GM23338 (cell line): ENCODE results near the gene LNPEP. TPM values are rescaled to one million over a fixed set of nuclear protein-coding genes. Genes with fewer than 3 reads are reported as not detected.

Source experiments
- ATAC-seq: fragments of 200-7000 bp; cut with Tn5 transposase; 3 replicates; pipeline ENCODE4 v1.9.1; 2020
- DNase-seq: peaks from one replicate; pipeline ENCODE4 v3.0.0-alpha.2; 2015; ENCODE audit warnings: low spot score
- H2AFZ ChIP-seq: fragments of 200-600 bp; sonication (generic); 2 replicates; pipeline ENCODE4 v1.8.0; 2016; ENCODE audit warnings: antibody characterized with exemption, mild to moderate bottlenecking, moderate library complexity
- H3F3A ChIP-seq: fragments of 200-600 bp; sonication (generic); replicated peaks from 2 replicates; pipeline ENCODE4 v1.8.0; 2017; ENCODE audit warnings: antibody characterized with exemption, mixed run types, low read depth
- H3K27ac ChIP-seq: fragments of 200-600 bp; sonication (generic); 2 replicates; pipeline ENCODE4 v1.6.1; 2016; ENCODE audit warnings: low read depth
- H3K27me3 ChIP-seq: fragments of 200-600 bp; sonication (generic); 2 replicates; pipeline ENCODE4 v1.8.0; 2016; ENCODE audit warnings: mild to moderate bottlenecking, mixed run types, moderate library complexity; ENCODE audit not compliant: insufficient read depth
- H3K36me3 ChIP-seq: fragments of 200-600 bp; sonication (generic); 2 replicates; pipeline ENCODE4 v1.8.0; 2016; ENCODE audit warnings: mild to moderate bottlenecking; ENCODE audit not compliant: insufficient read depth
- H3K4me1 ChIP-seq: fragments of 200-600 bp; sonication (generic); 2 replicates; pipeline ENCODE4 v1.8.0; 2016; ENCODE audit warnings: mild to moderate bottlenecking, moderate library complexity; ENCODE audit not compliant: insufficient read depth
- H3K4me2 ChIP-seq: fragments of 200-600 bp; sonication (generic); 2 replicates; pipeline ENCODE4 v1.7.1; 2017; ENCODE audit warnings: mixed run types
- H3K4me3 ChIP-seq: fragments of 200-600 bp; sonication (generic); 2 replicates; pipeline ENCODE4 v1.6.1; 2016; ENCODE audit warnings: mixed run types
- H3K79me2 ChIP-seq: fragments of 200-600 bp; sonication (generic); replicated peaks from 2 replicates; pipeline ENCODE4 v1.8.0; 2017; ENCODE audit warnings: mild to moderate bottlenecking; ENCODE audit not compliant: insufficient read depth
- H3K9me2 ChIP-seq: fragments of 200-600 bp; sonication (generic); 2 replicates; pipeline ENCODE4 v1.8.0; 2017; ENCODE audit not compliant: insufficient read depth
- H4K20me1 ChIP-seq: fragments of 200-600 bp; sonication (generic); replicated peaks from 2 replicates; pipeline ENCODE4 v1.8.0; 2017; ENCODE audit warnings: mild to moderate bottlenecking; ENCODE audit not compliant: insufficient read depth
- H3K27ac Mint-ChIP-seq: 2 replicates; pipeline ENCODE4 v1.8.0; 2020; ENCODE audit warnings: inconsistent platforms, mild to moderate bottlenecking, moderate library complexity, mixed read lengths
- H3K27me3 Mint-ChIP-seq: 3 replicates; pipeline ENCODE4 v1.8.0; 2022; ENCODE audit warnings: low read depth, mild to moderate bottlenecking, moderate library complexity, mixed read lengths, inconsistent platforms; ENCODE audit not compliant: insufficient read depth, poor library complexity
- H3K36me3 Mint-ChIP-seq: 3 replicates; pipeline ENCODE4 v1.8.0; 2021; ENCODE audit warnings: low read depth, mild to moderate bottlenecking, inconsistent platforms, moderate library complexity, mixed read lengths
- H3K4me1 Mint-ChIP-seq: 3 replicates; pipeline ENCODE4 v1.8.0; 2020; ENCODE audit warnings: mild to moderate bottlenecking, inconsistent platforms, mixed read lengths
- H3K4me3 Mint-ChIP-seq: 3 replicates; pipeline ENCODE4 v1.8.0; 2021; ENCODE audit warnings: moderate library complexity, mild to moderate bottlenecking, inconsistent platforms, mixed read lengths
- H3K9me3 Mint-ChIP-seq: 3 replicates; pipeline ENCODE4 v1.8.0; 2020; ENCODE audit warnings: moderate library complexity, mild to moderate bottlenecking, inconsistent platforms, mixed read lengths
- CREB1 ChIP-seq: fragments of 250-450 bp; sonication (Bioruptor Pico); IDR thresholded peaks from 2 replicates; pipeline ENCODE4 v1.5.0; 2020; ENCODE audit warnings: low read depth, mild to moderate bottlenecking, moderate library complexity
- ETS1 ChIP-seq: IDR thresholded peaks from 2 replicates; pipeline ENCODE4 v1.6.1; 2016; ENCODE audit warnings: antibody characterized with exemption
- EZH2 ChIP-seq: fragments of 200-600 bp; sonication (generic); IDR thresholded peaks from one replicate; pipeline ENCODE4 v1.8.0; 2017; ENCODE audit warnings: antibody characterized with exemption, mild to moderate bottlenecking, low read depth; ENCODE audit not compliant: unreplicated experiment
- EZH2phosphoT487 ChIP-seq: fragments of 200-600 bp; sonication (generic); IDR thresholded peaks from one replicate; pipeline ENCODE4 v1.8.1; 2018; ENCODE audit warnings: antibody characterized with exemption; ENCODE audit not compliant: unreplicated experiment
- POLR2AphosphoS5 ChIP-seq: IDR thresholded peaks from 2 replicates; pipeline ENCODE4 v1.6.1; 2016; ENCODE audit warnings: antibody characterized with exemption, low read depth
- ZNF114 ChIP-seq: fragments of 250-450 bp; sonication (Bioruptor Pico); IDR thresholded peaks from 2 replicates; pipeline ENCODE4 v1.5.0; 2020; ENCODE audit warnings: mild to moderate bottlenecking, moderate library complexity
- ZNF462 ChIP-seq: fragments of 250-450 bp; sonication (Bioruptor Pico); IDR thresholded peaks from 2 replicates; pipeline ENCODE4 v1.5.0; 2020; ENCODE audit warnings: mild to moderate bottlenecking, moderate library complexity
- polyA plus RNA-seq: library from polyadenylated mRNA; unstranded; fragments of >200 nt; fragmentation: Nextera tagmentation; extraction: Ambion mirVana; gene quantifications from 2 replicates; pipeline ENCODE4 v1.2.1, GENCODE V29; 2016
- total RNA-seq: library from RNA; depleted of rRNA; stranded (reverse); fragments of >200 nt; shearing (Covaris generic); gene quantifications from 2 replicates; pipeline ENCODE4 v1.2.3, GENCODE V29; 2014

Gene LNPEP
- total and polyA plus RNA-seq, 2 experiments from 2014 or later = 1.2 to 8.3 TPM

GRCh38 chr5:97021416-97021815 is 85.5 kb downstream of the LNPEP start:
- no peak overlapping the region for H3K27ac Mint-ChIP-seq
- H3K9me3 Mint-ChIP-seq = no peaks in the 10 kb centered on the region
- H3K9me2 ChIP-seq = 0 out of 2 replicates have a peak, but pooled peaks cover 4% of the 10 kb centered on the region
- no peak overlapping the region for H3K4me3 Mint-ChIP-seq
- no peak overlapping the region for H2AFZ ChIP-seq
- no peak overlapping the region for H3K4me3 ChIP-seq
- peaks cover 2% of the 10 kb centered on the region for H3K27me3 Mint-ChIP-seq
- H3K36me3 ChIP-seq = no peaks in the 10 kb centered on the region
- no peaks in the 10 kb centered on the region for H4K20me1 ChIP-seq
- H3F3A ChIP-seq = no peaks in the 10 kb centered on the region
- H3K79me2 ChIP-seq = no peaks in the 10 kb centered on the region
- H3K4me1 ChIP-seq = no peaks in the 10 kb centered on the region
- no peaks in the 10 kb centered on the region for H3K36me3 Mint-ChIP-seq
- H3K4me2 ChIP-seq = no peak overlapping the region
- H3K4me1 Mint-ChIP-seq = peaks cover 6% of the 10 kb centered on the region; the same call in 2 of the 3 replicates
- no peaks in the 10 kb centered on the region for H3K27me3 ChIP-seq
- no peak for ATAC-seq
- H3K27ac ChIP-seq = no peak overlapping the region
- TF ChIP-seq CREB1 (no peak), EZH2 (no peak), POLR2AphosphoS5 (no peak), ZNF462 (CRISPR knock-in tag) (no peak), ETS1 (no peak), ZNF114 (CRISPR knock-in tag) (no peak), EZH2phosphoT487 (no peak)
- DNase-seq = no peak
